Keratinocyte (primary cell): ENCODE results near the gene MAEA.

Experiments
- EZH2 ChIP-seq: IDR thresholded peaks from one replicate; pipeline ENCODE4 v1.6.1; 2012; ENCODE audit warnings: inconsistent platforms, mild to moderate bottlenecking, low read length, moderate library complexity
- TF ChIP-seq, protein P1 (sequence below), 3 experiments: IDR thresholded peaks in 1 of 3; conservative IDR thresholded peaks in 1 of 3; optimal IDR thresholded peaks in 1 of 3; 2 replicates in 2 of 3; 3 replicates in 1 of 3; pipeline versions ENCODE3 to v1.5.1; 2011; ENCODE audit warnings: low read length in 3 of 3, mild to moderate bottlenecking in 3 of 3, moderate library complexity in 2 of 3, control low read depth in 1 of 3, inconsistent platforms in 1 of 3; ENCODE audit not compliant: insufficient read depth in 2 of 3; ENCODE audit errors: extremely low read depth in 1 of 3

DNA sequence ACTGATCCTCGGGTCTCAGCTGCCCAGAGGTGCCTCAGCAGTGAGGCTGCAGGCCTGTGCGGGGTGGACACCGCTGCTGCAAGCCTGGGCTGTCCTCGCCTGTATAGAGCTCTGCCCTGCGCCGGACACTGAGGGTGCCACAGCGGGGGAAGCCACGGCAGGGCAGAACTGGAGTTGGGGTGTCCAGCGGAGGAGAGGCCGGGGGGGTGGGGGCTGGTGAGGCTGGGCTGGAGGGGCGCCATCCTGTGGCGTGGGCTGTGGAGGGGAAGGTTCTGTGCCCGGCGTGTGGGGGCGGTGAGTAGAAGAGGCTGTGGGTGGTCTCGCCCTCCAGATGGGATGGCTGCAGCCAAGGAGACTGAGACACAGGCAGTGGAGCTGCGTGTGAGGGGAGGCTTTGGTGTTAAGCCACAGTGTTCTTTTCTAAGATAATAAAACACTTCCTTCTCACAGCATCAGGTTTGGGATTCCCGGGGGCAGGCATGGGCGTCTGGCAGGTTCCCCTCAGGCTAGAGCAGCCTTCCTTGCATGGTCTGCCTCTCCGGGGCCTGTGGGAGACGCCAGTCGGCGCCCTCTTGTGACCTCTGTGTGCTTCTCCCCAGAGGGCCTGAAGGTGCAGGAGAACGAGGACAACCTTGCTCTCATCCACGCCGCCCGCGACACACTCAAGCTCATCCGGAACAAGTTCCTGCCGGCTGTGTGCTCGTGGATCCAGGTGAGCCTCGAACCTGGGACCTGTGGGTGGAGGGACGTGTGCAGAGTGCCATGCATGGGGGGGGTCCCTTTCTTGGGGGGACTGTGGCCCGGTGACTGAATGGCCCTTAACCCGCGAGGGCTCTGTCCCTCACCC is 64.7 kb downstream of the MAEA start:
- TF ChIP-seq, protein P1, sequence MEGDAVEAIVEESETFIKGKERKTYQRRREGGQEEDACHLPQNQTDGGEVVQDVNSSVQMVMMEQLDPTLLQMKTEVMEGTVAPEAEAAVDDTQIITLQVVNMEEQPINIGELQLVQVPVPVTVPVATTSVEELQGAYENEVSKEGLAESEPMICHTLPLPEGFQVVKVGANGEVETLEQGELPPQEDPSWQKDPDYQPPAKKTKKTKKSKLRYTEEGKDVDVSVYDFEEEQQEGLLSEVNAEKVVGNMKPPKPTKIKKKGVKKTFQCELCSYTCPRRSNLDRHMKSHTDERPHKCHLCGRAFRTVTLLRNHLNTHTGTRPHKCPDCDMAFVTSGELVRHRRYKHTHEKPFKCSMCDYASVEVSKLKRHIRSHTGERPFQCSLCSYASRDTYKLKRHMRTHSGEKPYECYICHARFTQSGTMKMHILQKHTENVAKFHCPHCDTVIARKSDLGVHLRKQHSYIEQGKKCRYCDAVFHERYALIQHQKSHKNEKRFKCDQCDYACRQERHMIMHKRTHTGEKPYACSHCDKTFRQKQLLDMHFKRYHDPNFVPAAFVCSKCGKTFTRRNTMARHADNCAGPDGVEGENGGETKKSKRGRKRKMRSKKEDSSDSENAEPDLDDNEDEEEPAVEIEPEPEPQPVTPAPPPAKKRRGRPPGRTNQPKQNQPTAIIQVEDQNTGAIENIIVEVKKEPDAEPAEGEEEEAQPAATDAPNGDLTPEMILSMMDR (optimal IDR thresholded peaks at IDR 0.05 in 1 of 3, IDR thresholded peaks at IDR 0.05 in 1 of 3, conservative IDR thresholded peaks at IDR 0.05 in 1 of 3; ENCODE audit: extremely low read depth in 1 of 3, insufficient read depth in 2 of 3, low read length in 3 of 3): no peak
- no peak for TF ChIP-seq EZH2
